ENCODE measurements around the gene PIK3C2G.
"Not testable (repeated sequence)": the region's sequence is repeated elsewhere in the genome, so short reads cannot be mapped to it uniquely, and the experiment has no call there.

PIK3C2G gene, protein sequence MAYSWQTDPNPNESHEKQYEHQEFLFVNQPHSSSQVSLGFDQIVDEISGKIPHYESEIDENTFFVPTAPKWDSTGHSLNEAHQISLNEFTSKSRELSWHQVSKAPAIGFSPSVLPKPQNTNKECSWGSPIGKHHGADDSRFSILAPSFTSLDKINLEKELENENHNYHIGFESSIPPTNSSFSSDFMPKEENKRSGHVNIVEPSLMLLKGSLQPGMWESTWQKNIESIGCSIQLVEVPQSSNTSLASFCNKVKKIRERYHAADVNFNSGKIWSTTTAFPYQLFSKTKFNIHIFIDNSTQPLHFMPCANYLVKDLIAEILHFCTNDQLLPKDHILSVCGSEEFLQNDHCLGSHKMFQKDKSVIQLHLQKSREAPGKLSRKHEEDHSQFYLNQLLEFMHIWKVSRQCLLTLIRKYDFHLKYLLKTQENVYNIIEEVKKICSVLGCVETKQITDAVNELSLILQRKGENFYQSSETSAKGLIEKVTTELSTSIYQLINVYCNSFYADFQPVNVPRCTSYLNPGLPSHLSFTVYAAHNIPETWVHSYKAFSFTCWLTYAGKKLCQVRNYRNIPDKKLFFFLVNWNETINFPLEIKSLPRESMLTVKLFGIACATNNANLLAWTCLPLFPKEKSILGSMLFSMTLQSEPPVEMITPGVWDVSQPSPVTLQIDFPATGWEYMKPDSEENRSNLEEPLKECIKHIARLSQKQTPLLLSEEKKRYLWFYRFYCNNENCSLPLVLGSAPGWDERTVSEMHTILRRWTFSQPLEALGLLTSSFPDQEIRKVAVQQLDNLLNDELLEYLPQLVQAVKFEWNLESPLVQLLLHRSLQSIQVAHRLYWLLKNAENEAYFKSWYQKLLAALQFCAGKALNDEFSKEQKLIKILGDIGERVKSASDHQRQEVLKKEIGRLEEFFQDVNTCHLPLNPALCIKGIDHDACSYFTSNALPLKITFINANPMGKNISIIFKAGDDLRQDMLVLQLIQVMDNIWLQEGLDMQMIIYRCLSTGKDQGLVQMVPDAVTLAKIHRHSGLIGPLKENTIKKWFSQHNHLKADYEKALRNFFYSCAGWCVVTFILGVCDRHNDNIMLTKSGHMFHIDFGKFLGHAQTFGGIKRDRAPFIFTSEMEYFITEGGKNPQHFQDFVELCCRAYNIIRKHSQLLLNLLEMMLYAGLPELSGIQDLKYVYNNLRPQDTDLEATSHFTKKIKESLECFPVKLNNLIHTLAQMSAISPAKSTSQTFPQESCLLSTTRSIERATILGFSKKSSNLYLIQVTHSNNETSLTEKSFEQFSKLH (N-terminal part only)

DNA sequence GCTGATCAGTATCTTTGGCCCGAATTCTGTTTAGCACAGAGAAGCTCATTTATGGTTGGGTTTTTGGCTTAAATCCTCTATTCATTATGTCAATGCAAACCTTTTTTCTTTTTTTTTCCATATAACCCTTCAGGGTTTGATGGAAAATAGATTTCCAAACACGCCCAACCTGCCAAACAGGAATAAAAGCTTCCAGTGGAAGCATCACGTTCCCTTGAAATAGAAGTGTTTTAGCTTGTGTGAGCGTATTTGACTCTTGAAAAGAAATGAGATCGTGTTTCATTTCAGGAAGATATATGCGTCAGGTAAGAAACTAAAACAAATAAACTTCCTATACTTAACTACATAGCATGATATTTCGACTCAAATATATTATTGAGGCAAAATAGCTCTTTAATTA is at the start of gene PIK3C2G:
Gene PIK3C2G, plus strand, starts transcription at position 246 of the 400 bp plus-strand sequence. CDS start 20,564 bp downstream, outside the sequence.
- H3K4me3 Mint-ChIP-seq, result no peak within 1 kb of the TSS
- H3K27me3 Mint-ChIP-seq, result no peaks in the 10 kb centered on the region
- H3K9me3 Mint-ChIP-seq, result no peaks in the 10 kb centered on the region
- no peaks in the 10 kb centered on the region for H3K36me3 Mint-ChIP-seq (ENCODE audit: low read depth)
- no peak within 1 kb of the TSS for H3K27ac Mint-ChIP-seq
- DNase-seq, result no peak
- H3K4me1 Mint-ChIP-seq (ENCODE audit: low read depth), result no peaks in the 10 kb centered on the region

- H3K27me3 Mint-ChIP-seq, result no peaks in the 10 kb centered on the region
- DNase-seq, result no peak
- no peaks in the 10 kb centered on the region for H3K9me3 Mint-ChIP-seq
- no peak overlapping the region for H3K27ac Mint-ChIP-seq
- H3K4me1 Mint-ChIP-seq (ENCODE audit: low read depth), result no peaks in the 10 kb centered on the region
- H3K4me3 Mint-ChIP-seq, result no peak overlapping the region
- no peaks in the 10 kb centered on the region for H3K36me3 Mint-ChIP-seq (ENCODE audit: low read depth)
Observed at GRCh38 chr12:18217966-18218365, 43.4 kb upstream of the PIK3C2G start.

DNA sequence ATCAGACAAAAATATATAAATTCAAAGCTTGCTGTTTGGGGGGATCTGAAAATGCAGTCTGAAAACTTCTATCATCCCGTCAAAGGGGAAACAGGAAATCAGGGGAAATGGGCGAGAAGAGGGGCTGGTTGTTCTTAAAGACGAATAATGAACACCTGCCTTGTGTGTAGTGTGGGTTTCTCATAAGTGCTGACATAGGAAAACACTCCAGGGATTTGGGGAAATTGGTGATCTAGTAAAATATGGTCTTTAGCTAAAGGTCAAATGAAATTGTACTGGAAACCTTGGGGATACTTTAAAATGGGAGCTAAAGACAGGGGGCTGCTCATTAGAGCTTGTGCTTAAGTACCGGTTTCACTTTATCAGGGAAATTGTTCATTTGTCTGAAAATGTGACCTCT is 39.6 kb upstream of the PIK3C2G start:
- H3K27ac Mint-ChIP-seq, result no peak overlapping the region
- H3K4me1 Mint-ChIP-seq (ENCODE audit: low read depth), result no peaks in the 10 kb centered on the region
- no peaks in the 10 kb centered on the region for H3K36me3 Mint-ChIP-seq (ENCODE audit: low read depth)
- no peaks in the 10 kb centered on the region for H3K9me3 Mint-ChIP-seq
- DNase-seq, result no peak
- no peak overlapping the region for H3K4me3 Mint-ChIP-seq
- no peaks in the 10 kb centered on the region for H3K27me3 Mint-ChIP-seq

GRCh38 chr12:18222699-18223098 is 38.6 kb upstream of the PIK3C2G start:
- Mint-ChIP-seq H3K27ac (no peak overlapping the region), H3K27me3 (no peaks in the 10 kb centered on the region), H3K36me3 (ENCODE audit: low read depth) (no peaks in the 10 kb centered on the region), H3K4me3 (no peak overlapping the region), H3K9me3 (no peaks in the 10 kb centered on the region), H3K4me1 (ENCODE audit: low read depth) (no peaks in the 10 kb centered on the region)
- DNase-seq, result no peak

DNA sequence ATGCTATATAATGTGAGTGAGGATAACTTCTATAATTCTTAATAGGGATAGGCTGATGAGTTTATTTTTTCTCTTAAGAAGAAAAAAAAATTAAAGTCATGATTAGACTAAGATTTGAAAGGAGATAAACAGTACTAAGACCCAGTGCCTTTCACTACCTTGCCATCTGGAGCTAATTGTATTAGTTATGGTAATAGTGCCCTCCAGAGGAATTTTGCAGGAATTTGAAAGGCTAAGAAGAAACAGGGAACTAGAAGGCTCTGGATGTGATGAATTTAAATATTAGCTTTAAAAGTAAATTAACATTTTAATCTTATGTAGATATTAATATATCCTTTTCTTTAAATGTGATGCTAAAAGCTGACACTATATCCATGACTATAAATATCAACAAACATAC is 36.6 kb upstream of the PIK3C2G start:
- H3K9me3 Mint-ChIP-seq, result no peaks in the 10 kb centered on the region
- H3K4me1 Mint-ChIP-seq (ENCODE audit: low read depth), result no peaks in the 10 kb centered on the region
- no peak for DNase-seq
- no peak overlapping the region for H3K27ac Mint-ChIP-seq
- no peaks in the 10 kb centered on the region for H3K27me3 Mint-ChIP-seq
- no peaks in the 10 kb centered on the region for H3K36me3 Mint-ChIP-seq (ENCODE audit: low read depth)
- H3K4me3 Mint-ChIP-seq, result no peak overlapping the region

GRCh38 chr12:18239526-18239925 is 21.8 kb upstream of the PIK3C2G start:
- Mint-ChIP-seq H3K4me3 (no peak overlapping the region), H3K4me1 (ENCODE audit: low read depth) (no peaks in the 10 kb centered on the region), H3K9me3 (peaks cover 9% of the 10 kb centered on the region), H3K27me3 (no peaks in the 10 kb centered on the region), H3K36me3 (ENCODE audit: low read depth) (no peaks in the 10 kb centered on the region), H3K27ac (no peak overlapping the region)
- DNase-seq, result no peak

GRCh38 chr12:18242380-18243089 is 18.8 kb upstream of the PIK3C2G start:
- H3K27me3 Mint-ChIP-seq, result no peaks in the 10 kb centered on the region
- H3K4me1 Mint-ChIP-seq (ENCODE audit: low read depth), result no peaks in the 10 kb centered on the region
- no peak overlapping the region for H3K27ac Mint-ChIP-seq

GRCh38 chr12:18243238-18243637 is 18.1 kb upstream of the PIK3C2G start:
- Mint-ChIP-seq H3K4me3 (no peak overlapping the region), H3K36me3 (ENCODE audit: low read depth) (no peaks in the 10 kb centered on the region), H3K27me3 (no peaks in the 10 kb centered on the region), H3K9me3 (no peaks in the 10 kb centered on the region), H3K4me1 (ENCODE audit: low read depth) (no peaks in the 10 kb centered on the region), H3K27ac (no peak overlapping the region)
- no peak for DNase-seq

More at GRCh38 chr12:18242380-18243089, 18.8 kb upstream of the PIK3C2G start:
- Mint-ChIP-seq H3K9me3 (peaks cover 2% of the 10 kb centered on the region), H3K4me3 (no peak overlapping the region), H3K36me3 (ENCODE audit: low read depth) (no peaks in the 10 kb centered on the region)
- no peak for DNase-seq

DNA sequence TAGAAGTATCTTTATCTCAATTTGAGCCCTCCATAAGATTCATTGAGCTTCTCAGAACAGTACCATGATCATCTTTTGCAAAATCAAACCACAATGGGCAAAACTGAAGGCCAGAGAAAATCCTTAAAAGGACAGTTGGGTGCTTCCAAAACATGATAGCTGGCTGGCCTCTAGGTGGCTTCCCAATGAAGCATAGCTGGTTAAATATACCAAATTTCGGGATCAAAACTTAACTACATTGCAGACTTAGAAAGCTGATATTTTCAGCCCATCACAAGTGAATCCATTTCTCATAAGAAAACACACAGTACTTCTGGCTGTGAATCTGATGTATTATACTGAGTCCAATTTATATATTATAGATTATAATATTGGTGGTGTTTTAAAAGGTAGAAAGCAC is 15.3 kb upstream of the PIK3C2G start:
- no peak overlapping the region for H3K4me3 Mint-ChIP-seq
- no peaks in the 10 kb centered on the region for H3K36me3 Mint-ChIP-seq (ENCODE audit: low read depth)
- H3K9me3 Mint-ChIP-seq, result no peaks in the 10 kb centered on the region
- no peaks in the 10 kb centered on the region for H3K27me3 Mint-ChIP-seq
- no peak overlapping the region for H3K27ac Mint-ChIP-seq
- H3K4me1 Mint-ChIP-seq (ENCODE audit: low read depth), result no peaks in the 10 kb centered on the region
- no peak for DNase-seq

- H3K36me3 Mint-ChIP-seq (ENCODE audit: low read depth), result no peaks in the 10 kb centered on the region
- H3K27me3 Mint-ChIP-seq, result no peaks in the 10 kb centered on the region
- H3K9me3 Mint-ChIP-seq, result no peaks in the 10 kb centered on the region
- DNase-seq, result no peak
- H3K27ac Mint-ChIP-seq, result no peak overlapping the region
- H3K4me1 Mint-ChIP-seq (ENCODE audit: low read depth), result no peaks in the 10 kb centered on the region
- H3K4me3 Mint-ChIP-seq, result no peak overlapping the region
Observed at GRCh38 chr12:18250313-18250916, 10.9 kb upstream of the PIK3C2G start.

DNA sequence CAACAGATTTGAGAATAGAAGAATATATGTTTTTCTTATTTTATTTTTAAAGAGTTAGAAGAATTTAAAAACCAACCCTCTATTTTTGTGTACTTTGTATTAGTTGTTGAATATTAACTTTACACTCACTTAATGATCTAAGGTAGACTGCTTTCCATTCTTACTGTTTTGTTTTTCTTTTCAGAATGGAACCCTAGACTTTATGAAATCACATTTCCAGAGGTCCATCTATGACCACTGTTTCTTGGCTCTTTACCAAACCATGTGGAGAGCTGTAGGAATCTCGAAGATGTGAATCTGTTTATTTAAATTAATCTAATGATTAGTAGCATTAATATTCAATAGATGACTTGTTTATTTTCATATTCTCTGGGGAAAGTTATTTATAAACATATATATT is 7.2 kb upstream of the PIK3C2G start:
- H3K27me3 Mint-ChIP-seq, result no peaks in the 10 kb centered on the region
- H3K27ac Mint-ChIP-seq, result no peak overlapping the region
- DNase-seq, result no peak
- no peaks in the 10 kb centered on the region for H3K36me3 Mint-ChIP-seq (ENCODE audit: low read depth)
- no peak overlapping the region for H3K4me3 Mint-ChIP-seq
- no peaks in the 10 kb centered on the region for H3K4me1 Mint-ChIP-seq (ENCODE audit: low read depth)
- H3K9me3 Mint-ChIP-seq, result no peaks in the 10 kb centered on the region

- not testable (repeated sequence) for H3K4me3 Mint-ChIP-seq; H3K27me3 Mint-ChIP-seq; H3K4me1 Mint-ChIP-seq (ENCODE audit: low read depth); DNase-seq; H3K27ac Mint-ChIP-seq; H3K9me3 Mint-ChIP-seq; H3K36me3 Mint-ChIP-seq (ENCODE audit: low read depth)
Observed at GRCh38 chr12:18255004-18255403, 6.3 kb upstream of the PIK3C2G start.

GRCh38 chr12:18257251-18257650 is 4.1 kb upstream of the PIK3C2G start:
- H3K4me3 Mint-ChIP-seq, result no peak overlapping the region
- H3K9me3 Mint-ChIP-seq, result no peaks in the 10 kb centered on the region
- H3K4me1 Mint-ChIP-seq (ENCODE audit: low read depth), result no peaks in the 10 kb centered on the region
- no peak overlapping the region for H3K27ac Mint-ChIP-seq
- no peaks in the 10 kb centered on the region for H3K36me3 Mint-ChIP-seq (ENCODE audit: low read depth)
- DNase-seq, result no peak
- H3K27me3 Mint-ChIP-seq, result no peaks in the 10 kb centered on the region

GRCh38 chr12:18258929-18259328 is 2.4 kb upstream of the PIK3C2G start:
- Mint-ChIP-seq H3K4me1 (ENCODE audit: low read depth) (no peaks in the 10 kb centered on the region), H3K9me3 (no peaks in the 10 kb centered on the region), H3K36me3 (ENCODE audit: low read depth) (no peaks in the 10 kb centered on the region), H3K27me3 (no peaks in the 10 kb centered on the region), H3K27ac (no peak overlapping the region), H3K4me3 (no peak overlapping the region)
- no peak for DNase-seq
